Fibroblast of lung (primary cell): ENCODE results near the gene KLHL12. TPM values are rescaled to one million over a fixed set of nuclear protein-coding genes. Genes with fewer than 3 reads are reported as not detected.

ENCODE experiments used
- DNase-seq, 2 donors: peaks; one replicate each; pipeline versions ENCODE4 v3.0.0 to v3.0.0-alpha.2; 2010; ENCODE audit warnings: low read depth in 2 of 2
- H2AFZ ChIP-seq: 2 replicates; pipeline ENCODE4 v1.5.1; 2012; ENCODE audit warnings: low read length, control low read depth, inconsistent platforms
- H3K27ac ChIP-seq: 2 replicates; pipeline ENCODE4 v1.5.1; 2011; ENCODE audit warnings: low read length, control low read depth; ENCODE audit not compliant: insufficient read depth
- H3K27me3 ChIP-seq: 2 replicates; pipeline ENCODE4 v1.5.1; 2011; ENCODE audit warnings: mild to moderate bottlenecking, low read length; ENCODE audit not compliant: control insufficient read depth, insufficient read depth
- H3K36me3 ChIP-seq: 2 replicates; pipeline ENCODE4 v1.5.1; 2011; ENCODE audit warnings: low read length; ENCODE audit not compliant: control insufficient read depth, insufficient read depth
- H3K4me1 ChIP-seq: 2 replicates; pipeline ENCODE4 v1.5.1; 2011; ENCODE audit warnings: low read length; ENCODE audit not compliant: control insufficient read depth, insufficient read depth; ENCODE audit errors: extremely low read depth
- H3K4me2 ChIP-seq: 2 replicates; pipeline ENCODE4 v1.5.1; 2011; ENCODE audit warnings: low read length, control low read depth; ENCODE audit not compliant: insufficient read depth; ENCODE audit errors: extremely low read depth
- H3K4me3 ChIP-seq, 4 experiments: fragments of 200-600 bp in 1 of 4; sonication (generic) in 1 of 4; replicated peaks in 1 of 4; 2 replicates each; pipeline ENCODE4 v1.5.1; 2011 to 2016; ENCODE audit warnings: low read length in 4 of 4, low read depth in 3 of 4, mild to moderate bottlenecking in 3 of 4, control low read depth in 2 of 4, inconsistent platforms in 1 of 4, mixed read lengths in 1 of 4; ENCODE audit not compliant: insufficient read depth in 1 of 4; ENCODE audit errors: control extremely low read depth in 1 of 4
- H3K79me2 ChIP-seq: 2 replicates; pipeline ENCODE4 v1.5.1; 2012; ENCODE audit warnings: mild to moderate bottlenecking, low read length, inconsistent platforms; ENCODE audit not compliant: control insufficient read depth, insufficient read depth
- H3K9ac ChIP-seq: 2 replicates; pipeline ENCODE4 v1.5.1; 2011; ENCODE audit warnings: mild to moderate bottlenecking, low read length, control low read depth; ENCODE audit not compliant: insufficient read depth
- H3K9me3 ChIP-seq: 2 replicates; pipeline ENCODE4 v1.5.1; 2012; ENCODE audit warnings: low read depth, low read length; ENCODE audit not compliant: control insufficient read depth, insufficient read depth
- H4K20me1 ChIP-seq: 2 replicates; pipeline ENCODE4 v1.5.1; 2011; ENCODE audit warnings: low read length; ENCODE audit not compliant: control insufficient read depth, insufficient read depth; ENCODE audit errors: extremely low read depth
- EZH2 ChIP-seq: IDR thresholded peaks from 2 replicates; pipeline ENCODE4 v1.5.1; 2012; ENCODE audit warnings: low read length, control low read depth, mild to moderate bottlenecking; ENCODE audit errors: missing control alignments
- polyA plus RNA-seq, 2 donors: library from polyadenylated mRNA; depleted of rRNA in 1 of 2; stranded (reverse) in 1 of 2; unstranded in 1 of 2; fragments of >200 nt; gene quantifications; 2 replicates each; pipeline ENCODE4 v1.2.1, GENCODE V29; 2011 to 2012; ENCODE audit warnings: missing spikeins in 1 of 2
- total RNA-seq: library from RNA; depleted of rRNA; stranded (reverse); fragments of >200 nt; gene quantifications from 2 replicates; pipeline ENCODE4 v1.2.1, GENCODE V29; 2014
- TF ChIP-seq, protein P1 (sequence below), 2 donors: IDR thresholded peaks in 1 of 2; conservative IDR thresholded peaks in 1 of 2; 1 replicate in 1 of 2; 2 replicates in 1 of 2; pipeline ENCODE4 v1.5.1; 2011 to 2012; ENCODE audit warnings: low read length in 2 of 2, control low read depth in 1 of 2, inconsistent platforms in 1 of 2, low read depth in 1 of 2, mild to moderate bottlenecking in 1 of 2

Gene KLHL12
- total and polyA plus RNA-seq, 2 donors (not counting 1 experiment from before 2014, with no cell fraction given) = 46.3 to 55.5 TPM

GRCh38 chr1:202857136-202857610, 69.9 kb downstream of the KLHL12 start:
- H3K9me3 ChIP-seq = no peaks in the 10 kb centered on the region
- H3K79me2 ChIP-seq = no peaks in the 10 kb centered on the region
- TF ChIP-seq EZH2 = no peak
- TF ChIP-seq, protein P1, sequence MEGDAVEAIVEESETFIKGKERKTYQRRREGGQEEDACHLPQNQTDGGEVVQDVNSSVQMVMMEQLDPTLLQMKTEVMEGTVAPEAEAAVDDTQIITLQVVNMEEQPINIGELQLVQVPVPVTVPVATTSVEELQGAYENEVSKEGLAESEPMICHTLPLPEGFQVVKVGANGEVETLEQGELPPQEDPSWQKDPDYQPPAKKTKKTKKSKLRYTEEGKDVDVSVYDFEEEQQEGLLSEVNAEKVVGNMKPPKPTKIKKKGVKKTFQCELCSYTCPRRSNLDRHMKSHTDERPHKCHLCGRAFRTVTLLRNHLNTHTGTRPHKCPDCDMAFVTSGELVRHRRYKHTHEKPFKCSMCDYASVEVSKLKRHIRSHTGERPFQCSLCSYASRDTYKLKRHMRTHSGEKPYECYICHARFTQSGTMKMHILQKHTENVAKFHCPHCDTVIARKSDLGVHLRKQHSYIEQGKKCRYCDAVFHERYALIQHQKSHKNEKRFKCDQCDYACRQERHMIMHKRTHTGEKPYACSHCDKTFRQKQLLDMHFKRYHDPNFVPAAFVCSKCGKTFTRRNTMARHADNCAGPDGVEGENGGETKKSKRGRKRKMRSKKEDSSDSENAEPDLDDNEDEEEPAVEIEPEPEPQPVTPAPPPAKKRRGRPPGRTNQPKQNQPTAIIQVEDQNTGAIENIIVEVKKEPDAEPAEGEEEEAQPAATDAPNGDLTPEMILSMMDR (conservative IDR thresholded peaks at IDR 0.05 in 1 of 2, IDR thresholded peaks at IDR 0.05 in 1 of 2; ENCODE audit: low read depth in 1 of 2, low read length in 2 of 2) = no peak
- H3K36me3 ChIP-seq = no peaks in the 10 kb centered on the region
- H3K4me3 ChIP-seq = no peak overlapping the region
- no peak for DNase-seq
- no peaks in the 10 kb centered on the region for H4K20me1 ChIP-seq
- no peaks in the 10 kb centered on the region for H3K27me3 ChIP-seq
- no peak overlapping the region for H3K4me2 ChIP-seq
- H3K9ac ChIP-seq = no peak overlapping the region
- no peak overlapping the region for H2AFZ ChIP-seq
- no peak overlapping the region for H3K27ac ChIP-seq
- peaks cover 4% of the 10 kb centered on the region for H3K4me1 ChIP-seq

DNA sequence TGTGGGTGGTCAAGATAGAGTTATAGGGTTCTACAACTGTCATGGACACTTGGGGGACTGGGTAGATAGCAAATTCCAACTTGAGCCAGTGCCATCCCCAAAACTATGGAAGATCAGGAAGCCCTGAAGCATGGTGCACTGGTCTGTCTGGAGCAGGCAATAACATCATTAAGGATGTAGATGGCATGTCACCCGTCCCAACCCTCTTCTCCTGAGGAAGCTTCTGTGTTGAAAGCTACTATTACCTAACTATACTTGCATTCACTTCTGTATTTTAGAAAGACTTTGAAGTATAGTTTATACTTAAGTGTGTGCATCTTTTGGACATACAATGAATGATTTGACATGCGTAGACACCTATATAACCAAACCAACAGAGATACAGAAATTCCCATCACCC, 71.0 kb downstream of the KLHL12 start:
- TF ChIP-seq EZH2 = no peak
- TF ChIP-seq, protein P1 (conservative IDR thresholded peaks at IDR 0.05 in 1 of 2, IDR thresholded peaks at IDR 0.05 in 1 of 2; ENCODE audit: low read depth in 1 of 2, low read length in 2 of 2) = no peak
- Histone ChIP-seq H3K27ac (no peak overlapping the region), H3K9ac (no peak overlapping the region)

GRCh38 chr1:202854787-202855186, 72.2 kb downstream of the KLHL12 start:
- Histone ChIP-seq H3K79me2 (no peaks in the 10 kb centered on the region), H3K4me3 (no peak overlapping the region), H3K9me3 (no peaks in the 10 kb centered on the region), H3K27ac (no peak overlapping the region), H3K9ac (no peak overlapping the region), H3K27me3 (no peaks in the 10 kb centered on the region), H3K36me3 (no peaks in the 10 kb centered on the region), H2AFZ (no peak overlapping the region), H4K20me1 (no peaks in the 10 kb centered on the region), H3K4me2 (no peak overlapping the region), H3K4me1 (no peaks in the 10 kb centered on the region)
- TF ChIP-seq EZH2 = no peak
- TF ChIP-seq, protein P1 (conservative IDR thresholded peaks at IDR 0.05 in 1 of 2, IDR thresholded peaks at IDR 0.05 in 1 of 2; ENCODE audit: low read depth in 1 of 2, low read length in 2 of 2) = no peak
- DNase-seq = no peak

More for the DNA sequence above, 71.0 kb downstream of the KLHL12 start:
- H3K36me3 ChIP-seq = no peaks in the 10 kb centered on the region
- no peak overlapping the region for H2AFZ ChIP-seq
- no peak for DNase-seq
- H3K4me1 ChIP-seq = no peaks in the 10 kb centered on the region
- no peaks in the 10 kb centered on the region for H4K20me1 ChIP-seq
- no peaks in the 10 kb centered on the region for H3K79me2 ChIP-seq
- no peaks in the 10 kb centered on the region for H3K9me3 ChIP-seq
- no peak overlapping the region for H3K4me2 ChIP-seq
- H3K4me3 ChIP-seq = no peak overlapping the region
- no peaks in the 10 kb centered on the region for H3K27me3 ChIP-seq
